AG09309 (cell line): Measurements from ENCODE around the gene NCOR1.
"Not testable (repeated sequence)": the region's sequence is repeated elsewhere in the genome, so short reads cannot be mapped to it uniquely, and the experiment has no call there.

Source experiments
- DNase-seq: peaks from one replicate; pipeline ENCODE4 v3.0.0-alpha.2; 2010; ENCODE audit warnings: low read depth
- H3K4me3 ChIP-seq: 2 replicates; pipeline ENCODE4 v1.5.1; 2011; ENCODE audit warnings: mild to moderate bottlenecking, low read depth, low read length, moderate library complexity; ENCODE audit not compliant: control insufficient read depth
- CTCF ChIP-seq: IDR thresholded peaks from 2 replicates; pipeline ENCODE4 v1.5.1; 2011; ENCODE audit warnings: mild to moderate bottlenecking, low read depth, low read length, inconsistent platforms; ENCODE audit not compliant: insufficient read depth, control insufficient read depth; ENCODE audit errors: missing control alignments

Gene NCOR1

DNA sequence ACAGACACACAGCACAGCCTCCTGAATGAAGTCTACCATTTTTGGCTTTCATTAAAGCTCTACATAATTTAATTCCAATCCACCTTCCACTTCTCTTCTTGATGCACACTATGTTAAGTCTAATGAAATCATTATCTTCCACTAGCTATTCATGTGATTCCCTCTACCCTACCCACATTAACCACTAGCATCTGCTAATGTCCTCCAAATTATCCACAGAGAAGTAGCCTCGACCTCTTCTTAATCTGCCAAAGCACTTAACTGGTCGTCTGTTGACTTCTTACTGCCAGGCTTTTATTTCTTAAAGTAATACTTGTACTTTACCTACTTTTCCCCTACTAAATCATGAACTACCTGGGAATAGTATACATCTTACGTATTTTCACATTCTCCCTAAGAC is 91.8 kb downstream of the NCOR1 start:
- DNase-seq = no peak
- no peak overlapping the region for H3K4me3 ChIP-seq
- TF ChIP-seq CTCF = no peak

DNA sequence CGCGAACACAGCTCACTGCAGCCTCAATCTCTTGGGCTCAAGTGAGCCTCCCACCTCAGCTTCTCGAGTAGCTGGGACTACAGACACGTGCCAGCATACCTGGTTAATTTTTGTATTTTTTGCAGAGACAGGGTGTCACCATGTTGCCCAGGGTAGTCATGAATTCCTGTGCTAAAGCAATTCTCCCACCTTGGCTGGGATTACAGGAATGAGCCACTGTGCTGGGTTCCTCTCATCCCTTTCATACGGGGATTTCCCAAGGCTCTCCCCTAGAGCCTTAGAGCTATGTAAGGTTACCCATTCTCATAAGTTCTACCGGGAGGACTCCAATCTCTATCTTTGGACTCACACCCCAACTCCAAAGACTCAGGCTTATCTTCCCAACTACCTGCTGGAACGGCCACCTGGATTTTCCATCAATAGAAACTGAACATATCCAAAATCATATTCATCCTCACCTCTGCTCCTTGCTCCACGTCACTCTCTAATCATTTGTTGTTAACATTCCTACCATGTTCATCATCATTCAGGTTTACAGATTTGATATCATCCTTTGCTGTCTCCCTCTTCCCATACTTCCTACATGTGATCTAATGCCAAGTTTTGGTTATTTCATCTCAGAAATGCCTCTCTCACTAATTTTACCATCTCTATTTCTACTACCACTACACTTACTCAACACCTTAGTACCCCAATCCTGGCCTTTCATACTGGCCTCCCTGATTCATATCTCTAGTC is 92.5 kb downstream of the NCOR1 start:
- DNase-seq = no peak

GRCh38 chr17:16121915-16122314 is 93.4 kb downstream of the NCOR1 start:
- no peak overlapping the region for H3K4me3 ChIP-seq
- DNase-seq = no peak
- TF ChIP-seq CTCF = no peak

More for the DNA sequence above, 92.5 kb downstream of the NCOR1 start:
- no peak overlapping the region for H3K4me3 ChIP-seq
- TF ChIP-seq CTCF = no peak

DNA sequence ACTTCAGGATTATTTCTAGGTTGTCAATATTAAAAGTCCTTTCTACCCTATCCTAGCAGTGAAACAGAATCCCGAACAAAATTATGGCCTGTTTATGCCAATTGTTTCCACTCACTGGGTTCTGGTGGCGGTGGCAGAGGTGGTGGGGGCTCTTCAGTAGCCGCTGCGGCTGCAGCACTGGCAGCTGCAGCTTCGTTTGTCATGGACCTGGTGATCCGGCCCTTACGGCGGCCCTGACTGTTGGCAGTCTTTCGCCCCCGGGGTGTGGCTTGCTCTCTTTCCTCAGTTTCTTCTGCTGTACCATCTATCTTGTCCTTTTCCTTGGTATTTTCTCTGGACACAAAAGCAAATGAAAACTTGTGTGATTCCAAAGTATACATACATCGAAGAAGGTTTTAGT is 94.4 kb downstream of the NCOR1 start:
- H3K4me3 ChIP-seq = no peak overlapping the region
- DNase-seq = no peak
- TF ChIP-seq CTCF = no peak

GRCh38 chr17:16117149-16117548 is 98.2 kb downstream of the NCOR1 start:
- no peak for DNase-seq
- TF ChIP-seq CTCF = no peak
- H3K4me3 ChIP-seq = no peak overlapping the region

- DNase-seq, H3K4me3 ChIP-seq: not testable (repeated sequence)
These were observed 100.1 kb downstream of the NCOR1 start for GRCh38 chr17:16115077-16115698.

- no peak for DNase-seq
- H3K4me3 ChIP-seq = no peak overlapping the region
- no peak for TF ChIP-seq CTCF
These were observed 106.5 kb downstream of the NCOR1 start for GRCh38 chr17:16108871-16109270.
